NCI-H748 (cell line): Measurements from ENCODE around the gene HAUS7.

Source experiments
- DNase-seq: peaks from one replicate; lab custom pipeline; 2025; ENCODE audit not compliant: unreplicated experiment; lab: John Stamatoyannopoulos, UW

The HAUS7 gene

GRCh38 chrX:153470411-153471363 lies at the start of gene HAUS7:
Gene HAUS7, minus strand, starts transcription at chrX:153470576. Its CDS starts 19 bp downstream, at chrX:153470557.
- peak; percentile 88 for DNase-seq

GRCh38 chrX:153519569-153520286 lies 49.4 kb upstream of the HAUS7 start:
- DNase-seq, result no peak

- DNase-seq, result peak; percentile 36
Measured at GRCh38 chrX:153517946-153518834, 47.8 kb upstream of the HAUS7 start.

DNA sequence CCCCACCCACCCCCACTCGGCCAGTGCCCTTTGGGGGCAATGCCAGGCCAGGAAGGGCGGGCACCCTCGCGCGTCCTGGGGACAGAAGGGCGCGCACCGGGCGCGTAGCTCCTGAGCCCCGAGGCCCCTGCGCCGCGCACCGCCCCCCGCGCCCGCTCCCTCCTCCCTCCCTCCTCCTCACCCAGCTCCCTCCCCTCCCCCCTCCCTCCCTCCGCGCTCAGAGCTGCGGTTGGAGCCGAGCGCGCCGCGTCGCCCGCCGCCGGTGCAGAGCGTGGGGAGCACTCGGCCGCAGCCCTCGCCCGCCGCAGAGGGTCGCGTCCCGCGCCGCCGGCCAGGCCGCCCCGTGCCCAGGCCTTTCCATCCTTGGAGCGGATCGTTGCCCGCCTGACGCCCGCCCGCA lies 47.0 kb upstream of the HAUS7 start, which contains the start of gene ATP2B3:
Gene ATP2B3 (plus strand): TSS at position 220 of the 400 bp plus-strand sequence. CDS start 18,606 bp downstream, outside the sequence.
- DNase-seq, result peak; percentile 41

GRCh38 chrX:153516073-153516472 lies 45.7 kb upstream of the HAUS7 start:
- no peak for DNase-seq

DNA sequence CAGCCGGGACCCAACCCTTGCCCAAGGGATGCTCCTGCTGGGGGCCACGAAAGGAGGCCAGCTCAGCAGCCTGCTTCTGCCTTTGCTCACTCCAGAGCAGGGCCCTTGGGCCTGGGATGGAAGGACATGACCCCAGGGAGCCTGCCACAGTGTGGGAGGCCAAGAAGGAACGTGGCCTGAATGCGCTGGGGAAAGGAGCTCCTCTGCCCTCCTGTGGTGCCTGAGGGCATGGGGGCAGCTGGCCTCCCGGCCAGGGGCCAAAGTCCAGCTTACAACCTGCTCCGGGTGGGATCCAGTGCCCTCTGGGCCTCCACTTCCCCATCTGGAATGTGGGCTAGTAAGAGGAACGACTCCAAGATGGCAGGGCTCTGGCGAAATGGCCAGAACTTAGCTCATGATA lies 45.1 kb upstream of the HAUS7 start:
- DNase-seq, result no peak

GRCh38 chrX:153514259-153514658 lies 43.9 kb upstream of the HAUS7 start:
- DNase-seq, result no peak

DNA sequence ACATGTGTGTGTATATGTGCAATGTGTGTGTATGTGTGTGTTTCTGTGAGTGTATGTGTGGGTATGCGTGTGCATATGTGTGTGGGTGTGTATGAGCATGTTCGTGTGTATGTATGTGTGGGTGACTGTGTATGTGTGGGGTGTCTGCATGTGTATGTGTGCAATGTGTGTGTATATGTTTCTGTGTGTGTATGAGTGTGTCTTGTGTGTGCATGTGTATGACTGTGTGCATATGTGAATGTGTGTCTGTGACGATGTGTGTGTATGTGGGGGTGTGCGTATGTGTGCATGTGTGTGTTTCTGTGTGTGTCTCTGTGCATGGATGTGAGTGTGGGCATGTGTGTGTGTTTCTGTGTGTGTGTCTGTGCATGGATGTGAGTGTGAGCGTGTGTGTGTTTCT lies 42.9 kb upstream of the HAUS7 start:
- DNase-seq, result no peak

DNA sequence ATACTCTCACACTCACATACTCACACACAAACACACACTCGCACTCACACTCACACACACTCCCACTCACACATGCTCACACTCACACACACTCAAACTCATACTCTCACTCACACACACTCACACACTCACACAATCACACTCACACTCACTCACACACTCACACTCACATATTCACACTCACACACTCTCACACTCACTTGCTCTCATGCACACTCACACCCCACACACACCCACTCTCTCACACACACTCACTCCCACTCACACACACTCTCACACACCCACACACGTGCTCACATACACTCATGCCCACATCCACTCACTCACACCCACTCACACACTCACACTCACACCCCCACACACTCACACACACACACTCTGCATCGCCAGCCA lies 42.1 kb upstream of the HAUS7 start:
- DNase-seq, result no peak

- peak; percentile 20 for DNase-seq
Measured at GRCh38 chrX:153511784-153512500, 41.6 kb upstream of the HAUS7 start.

DNA sequence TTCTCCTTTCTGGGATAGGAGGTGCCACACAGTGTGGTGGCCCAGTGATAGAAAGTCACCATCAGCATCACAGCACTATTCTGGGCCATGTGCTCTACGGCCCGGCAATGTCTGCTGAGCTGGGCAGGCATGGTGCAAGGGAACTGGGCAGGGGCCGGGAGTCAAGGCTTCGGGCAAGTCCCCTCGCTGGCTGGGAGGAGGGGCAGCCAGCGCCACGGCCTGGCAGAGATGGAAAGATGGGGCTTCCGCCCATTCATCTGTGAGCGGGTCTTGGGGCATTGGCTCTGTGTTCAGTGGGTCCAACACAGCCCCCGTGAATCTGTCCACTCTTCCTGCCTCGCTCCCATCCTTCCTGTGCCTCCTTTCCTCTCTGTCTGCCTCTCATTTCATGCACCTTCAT lies 40.0 kb upstream of the HAUS7 start:
- DNase-seq, result no peak

- no peak for DNase-seq
Measured at GRCh38 chrX:153509592-153509991, 39.2 kb upstream of the HAUS7 start.

DNA sequence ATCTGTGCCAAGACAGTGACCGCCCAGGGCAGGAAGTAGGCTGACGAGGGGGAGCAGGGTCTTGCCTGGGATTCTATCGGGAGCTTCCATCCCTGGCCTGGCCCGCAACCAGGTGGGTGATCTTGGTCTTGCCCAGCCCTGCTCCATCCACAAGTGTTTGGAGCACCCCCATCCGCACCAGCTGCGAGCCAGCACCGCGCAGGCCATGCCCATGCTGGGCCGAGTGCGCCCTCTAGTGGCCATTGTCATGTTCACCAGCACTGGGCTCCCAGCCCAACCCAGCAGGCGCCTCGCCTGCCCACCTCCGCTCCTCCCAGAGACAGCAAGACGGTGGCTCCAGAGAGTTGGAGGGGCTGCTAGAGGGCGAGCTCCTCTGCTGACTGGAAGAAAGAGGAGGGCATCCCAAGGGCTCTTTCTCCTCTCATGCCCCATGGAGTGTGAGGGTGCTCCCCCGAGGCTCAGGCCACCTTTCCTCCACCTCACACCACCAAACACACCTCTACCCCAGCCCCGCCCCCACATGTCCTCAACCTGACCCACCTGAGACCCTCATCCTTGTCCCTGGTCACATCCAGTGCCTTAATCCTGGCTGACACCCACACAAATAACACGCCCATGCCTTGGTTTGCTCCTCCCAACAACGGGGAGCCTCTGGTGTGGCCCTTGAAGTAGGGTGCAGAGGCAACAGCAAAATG lies 37.3 kb upstream of the HAUS7 start:
- DNase-seq, result peak; percentile 74

DNA sequence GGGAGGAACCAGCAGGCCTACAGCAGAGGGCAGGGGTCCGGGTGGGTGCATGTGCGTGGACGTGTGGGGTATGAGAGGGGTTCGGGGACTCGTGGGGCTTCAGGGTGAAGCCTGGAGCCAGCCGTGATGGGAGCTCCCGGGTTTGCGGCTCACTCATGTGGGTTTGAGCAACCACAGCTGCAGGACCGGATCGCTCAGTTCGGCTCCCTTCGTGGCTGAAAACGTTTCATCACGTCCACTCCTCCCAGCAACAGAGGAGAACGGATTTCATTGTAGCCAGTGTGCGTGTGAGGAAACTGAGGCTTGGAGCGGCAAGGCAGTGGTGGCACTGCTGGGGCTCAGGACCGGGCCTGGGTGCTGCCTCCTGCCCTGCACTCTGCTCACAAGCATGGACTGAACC lies 35.0 kb upstream of the HAUS7 start:
- DNase-seq, result no peak

- peak; percentile 11 for DNase-seq
Measured at GRCh38 chrX:153504445-153505016, 34.2 kb upstream of the HAUS7 start.

DNA sequence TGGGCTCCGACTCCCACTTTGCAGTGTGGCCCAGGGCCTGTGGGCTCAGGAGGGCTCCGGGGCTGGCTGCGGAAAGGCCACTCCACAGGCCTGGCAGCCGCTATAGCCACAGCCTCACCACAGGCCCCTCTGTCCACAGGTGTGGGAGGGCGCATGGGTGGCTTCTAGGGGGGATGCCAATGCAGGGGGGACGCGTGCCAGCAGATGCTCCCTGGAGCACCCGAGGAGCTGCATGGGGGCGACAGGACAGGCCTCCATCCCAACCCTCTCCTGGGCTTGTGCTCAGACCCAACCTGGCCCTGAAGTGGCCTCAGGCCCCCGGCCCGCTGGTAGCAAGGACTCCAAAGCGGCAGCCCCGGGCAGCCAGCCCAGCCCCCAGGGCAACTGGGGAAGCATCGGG lies 32.4 kb upstream of the HAUS7 start:
- no peak for DNase-seq

GRCh38 chrX:153502131-153502530 lies 31.8 kb upstream of the HAUS7 start:
- DNase-seq, result no peak

DNA sequence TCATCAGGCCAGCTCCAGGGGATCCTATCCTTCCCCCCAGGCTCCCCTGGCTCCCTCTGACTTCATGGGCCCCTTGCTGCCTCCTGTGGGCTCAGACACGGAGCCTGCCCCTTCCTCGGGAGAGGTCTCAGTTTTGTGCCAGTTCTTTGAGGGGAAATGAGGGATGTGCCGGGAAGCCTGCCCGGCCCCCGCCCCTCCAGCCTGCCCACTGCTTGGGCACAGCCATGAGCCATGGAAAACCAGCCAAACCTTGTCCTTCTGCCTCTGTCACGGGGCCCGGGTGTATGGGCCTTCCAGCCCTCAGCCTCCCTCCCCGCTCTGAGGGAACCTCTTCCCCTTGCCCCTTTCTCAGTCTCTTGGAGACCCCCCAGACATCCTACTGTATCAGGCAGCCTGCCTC lies 31.2 kb upstream of the HAUS7 start:
- DNase-seq, result no peak

- no peak for DNase-seq
Measured at GRCh38 chrX:153500676-153501280, 30.4 kb upstream of the HAUS7 start.
